Left ventricle myocardium superior (tissue), 1 donor: ENCODE results near the gene CBS. TPM values are rescaled to one million over a fixed set of nuclear protein-coding genes. Genes with fewer than 3 reads are reported as not detected.

Experiments
- ATAC-seq: fragments of 200-7000 bp; cut with Tn5 transposase; one replicate; pipeline ENCODE4 v1.9.1; 2020; ENCODE audit warnings: mild to moderate bottlenecking, moderate library complexity
- DNase-seq: peaks from one replicate; pipeline ENCODE4 v3.0.0-alpha.2; 2020
- intact Hi-C: fragments of 100-400 bp; cut with micrococcal nuclease; formaldehyde crosslinking; loops from one replicate; pipeline ENCODE4 v1.11.0; 2022
- total RNA-seq: library from RNA; stranded (reverse); fragmentation: NEBNext Ultra II Directional; extraction: Animal tissue kit (Norgen Biotek cat#: 25700); gene quantifications from one replicate; pipeline ENCODE4 v1.2.1, GENCODE V29; 2021
- donor health status: DM: no; HTN: yes; CAD: no; lungs with severe emphysema.

The CBS gene
- total RNA-seq, 1 donor from 2014 or later: 4.8 TPM

DNA sequence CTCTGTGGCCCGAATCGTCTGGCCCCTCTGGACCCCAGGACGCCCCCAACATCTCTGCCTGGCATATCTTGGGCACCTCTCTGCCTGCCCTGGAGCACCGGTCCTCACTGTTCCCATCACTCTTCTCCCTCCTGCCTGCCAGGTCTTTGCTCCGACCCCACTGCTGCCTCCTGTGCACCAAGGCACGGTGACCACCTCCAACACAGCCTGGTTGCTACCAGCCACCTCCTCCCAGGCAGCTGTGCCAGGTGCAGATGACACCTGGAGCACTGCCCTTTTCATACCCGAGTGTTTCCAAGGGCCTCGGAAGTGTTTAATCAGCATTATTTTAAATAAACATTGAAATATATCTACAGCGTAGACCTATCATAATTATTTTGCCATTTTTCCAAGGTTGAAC lies 70.0 kb downstream of the CBS start:
- DNase-seq (no peak), ATAC-seq (no peak)
- intact Hi-C loops: no loop called here

- ATAC-seq (no peak), DNase-seq (no peak)
- intact Hi-C loops: no loop called here
Measured at GRCh38 chr21:43004926-43005325, 70.7 kb downstream of the CBS start.

Other genes with a start within 250 kb of the CBS start
- 4.8 TPM for gene WDR4, start 196.3 kb downstream of the CBS start, total RNA-seq
- 59.3 TPM for gene NDUFV3, start 182.5 kb downstream of the CBS start, total RNA-seq
- gene ERVH48-1, start 150.2 kb downstream of the CBS start, total RNA-seq: not detected
- 8.4 TPM for gene PKNOX1, start 101.3 kb downstream of the CBS start, total RNA-seq
- gene U2AF1, start 31.7 kb upstream of the CBS start, total RNA-seq: 15.8 TPM
- gene CRYAA, start 93.2 kb upstream of the CBS start, total RNA-seq: not detected